GM12874 (cell line): ENCODE results near the gene GLT6D1.

Source experiments
- TF ChIP-seq, protein P1 (sequence below): IDR thresholded peaks from 2 replicates; pipeline ENCODE4 v1.5.1; 2011; ENCODE audit warnings: low read depth, mild to moderate bottlenecking, control low read depth, low read length, moderate library complexity; ENCODE audit not compliant: insufficient read depth

Gene GLT6D1

GRCh38 chr9:135608999-135609317 is 30.4 kb downstream of the GLT6D1 start:
- TF ChIP-seq, protein P1, sequence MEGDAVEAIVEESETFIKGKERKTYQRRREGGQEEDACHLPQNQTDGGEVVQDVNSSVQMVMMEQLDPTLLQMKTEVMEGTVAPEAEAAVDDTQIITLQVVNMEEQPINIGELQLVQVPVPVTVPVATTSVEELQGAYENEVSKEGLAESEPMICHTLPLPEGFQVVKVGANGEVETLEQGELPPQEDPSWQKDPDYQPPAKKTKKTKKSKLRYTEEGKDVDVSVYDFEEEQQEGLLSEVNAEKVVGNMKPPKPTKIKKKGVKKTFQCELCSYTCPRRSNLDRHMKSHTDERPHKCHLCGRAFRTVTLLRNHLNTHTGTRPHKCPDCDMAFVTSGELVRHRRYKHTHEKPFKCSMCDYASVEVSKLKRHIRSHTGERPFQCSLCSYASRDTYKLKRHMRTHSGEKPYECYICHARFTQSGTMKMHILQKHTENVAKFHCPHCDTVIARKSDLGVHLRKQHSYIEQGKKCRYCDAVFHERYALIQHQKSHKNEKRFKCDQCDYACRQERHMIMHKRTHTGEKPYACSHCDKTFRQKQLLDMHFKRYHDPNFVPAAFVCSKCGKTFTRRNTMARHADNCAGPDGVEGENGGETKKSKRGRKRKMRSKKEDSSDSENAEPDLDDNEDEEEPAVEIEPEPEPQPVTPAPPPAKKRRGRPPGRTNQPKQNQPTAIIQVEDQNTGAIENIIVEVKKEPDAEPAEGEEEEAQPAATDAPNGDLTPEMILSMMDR: no peak

- TF ChIP-seq, protein P1: no peak
These were observed 30.9 kb downstream of the GLT6D1 start for GRCh38 chr9:135608294-135608998.

GRCh38 chr9:135607401-135608293 is 31.7 kb downstream of the GLT6D1 start:
- TF ChIP-seq, protein P1: no peak

- TF ChIP-seq, protein P1: no peak
These were observed 32.5 kb downstream of the GLT6D1 start for GRCh38 chr9:135606885-135607259.

DNA sequence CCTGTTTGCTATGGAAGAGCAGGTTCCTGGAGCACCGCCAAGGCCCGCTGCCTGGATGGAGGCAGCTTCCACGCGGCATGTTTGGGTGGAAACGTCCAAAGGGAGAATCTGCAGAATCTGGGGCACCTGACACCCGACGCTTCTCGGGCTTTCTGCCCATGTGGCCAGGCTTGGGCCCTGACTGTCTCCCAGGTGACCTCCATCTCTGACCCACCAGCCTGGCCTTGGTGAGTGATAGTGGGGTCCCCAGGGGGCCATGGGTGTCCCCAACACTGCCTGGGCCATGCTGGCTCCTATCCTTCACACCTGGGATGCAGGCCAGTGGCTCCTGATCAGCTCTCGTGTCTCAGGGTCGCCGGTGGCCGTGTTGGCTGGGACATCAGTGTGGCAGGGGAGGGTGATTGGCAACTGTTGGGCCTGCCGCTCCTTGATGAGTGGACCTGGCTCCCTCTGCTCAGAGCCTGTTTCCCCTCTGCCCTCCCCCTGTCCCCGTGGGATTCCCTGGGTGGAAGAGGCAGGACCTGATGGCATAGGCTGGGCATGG is 34.0 kb downstream of the GLT6D1 start:
- TF ChIP-seq, protein P1: no peak

- TF ChIP-seq, protein P1: no peak
These were observed 34.7 kb downstream of the GLT6D1 start for GRCh38 chr9:135604437-135605237.
